Kidney tubule cell (primary cell): ENCODE results near the gene RFLNA.

ENCODE experiments used
- DNase-seq: peaks from one replicate; pipeline ENCODE4 v3.0.0-alpha.2; 2018; ENCODE audit warnings: low spot score

The RFLNA gene, protein sequence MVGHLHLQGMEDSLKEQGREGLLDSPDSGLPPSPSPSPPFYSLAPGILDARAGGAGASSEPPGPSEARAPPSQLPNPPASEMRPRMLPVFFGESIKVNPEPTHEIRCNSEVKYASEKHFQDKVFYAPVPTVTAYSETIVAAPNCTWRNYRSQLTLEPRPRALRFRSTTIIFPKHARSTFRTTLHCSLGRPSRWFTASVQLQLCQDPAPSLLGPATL

DNA sequence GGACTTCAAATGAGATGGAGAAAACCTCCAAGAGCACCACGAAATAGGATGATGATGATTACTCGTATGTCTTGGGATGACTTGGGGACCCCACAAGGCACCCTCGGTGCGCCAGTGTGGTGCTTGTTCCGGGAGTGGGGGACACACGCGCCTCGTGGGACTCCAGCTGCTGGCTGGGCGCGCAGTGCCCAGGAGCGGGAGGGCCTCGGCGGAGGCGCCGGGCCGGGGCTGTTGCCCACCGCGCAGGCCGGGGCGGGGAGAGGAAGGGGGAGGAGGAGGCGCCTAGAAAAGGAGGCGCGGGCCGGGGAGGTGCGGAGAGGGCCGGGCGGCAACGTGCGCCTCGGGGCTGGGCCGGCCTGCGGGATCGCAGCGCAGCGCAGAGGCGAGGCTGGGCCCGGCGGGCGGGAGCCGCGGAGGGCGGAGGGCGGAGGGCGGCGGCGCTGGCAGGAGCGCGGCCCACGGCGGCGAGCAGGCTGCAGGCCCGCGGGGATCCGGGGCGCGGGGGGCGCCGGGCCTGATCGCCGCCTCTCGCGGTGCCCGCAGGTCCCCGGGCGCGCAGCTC, at the start of gene RFLNA:
Gene RFLNA (plus strand): TSS at position 314 of the 562 bp plus-strand sequence. CDS start 337 bp downstream, outside the sequence.
- DNase-seq, result no peak

DNA sequence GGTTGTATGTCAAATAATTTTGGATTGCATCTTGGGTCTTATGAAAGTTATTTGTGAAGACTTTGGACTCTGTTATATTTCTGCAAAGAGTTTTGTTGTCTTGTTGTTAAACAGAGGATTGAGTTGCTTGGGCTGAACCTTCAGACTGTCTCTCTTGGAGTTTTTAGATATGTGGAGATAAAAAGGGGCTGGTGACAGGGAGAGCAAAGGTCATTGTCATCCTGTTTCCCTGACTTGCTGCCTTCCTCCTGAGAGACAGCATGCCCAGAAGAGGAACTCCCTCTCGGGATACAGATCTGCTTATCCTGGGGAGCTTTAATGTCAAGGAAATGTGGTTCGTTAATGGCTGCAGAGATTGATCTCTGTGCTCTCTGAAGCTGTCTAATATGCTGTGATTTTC, 47.6 kb upstream of the RFLNA start:
- DNase-seq, result no peak

DNA sequence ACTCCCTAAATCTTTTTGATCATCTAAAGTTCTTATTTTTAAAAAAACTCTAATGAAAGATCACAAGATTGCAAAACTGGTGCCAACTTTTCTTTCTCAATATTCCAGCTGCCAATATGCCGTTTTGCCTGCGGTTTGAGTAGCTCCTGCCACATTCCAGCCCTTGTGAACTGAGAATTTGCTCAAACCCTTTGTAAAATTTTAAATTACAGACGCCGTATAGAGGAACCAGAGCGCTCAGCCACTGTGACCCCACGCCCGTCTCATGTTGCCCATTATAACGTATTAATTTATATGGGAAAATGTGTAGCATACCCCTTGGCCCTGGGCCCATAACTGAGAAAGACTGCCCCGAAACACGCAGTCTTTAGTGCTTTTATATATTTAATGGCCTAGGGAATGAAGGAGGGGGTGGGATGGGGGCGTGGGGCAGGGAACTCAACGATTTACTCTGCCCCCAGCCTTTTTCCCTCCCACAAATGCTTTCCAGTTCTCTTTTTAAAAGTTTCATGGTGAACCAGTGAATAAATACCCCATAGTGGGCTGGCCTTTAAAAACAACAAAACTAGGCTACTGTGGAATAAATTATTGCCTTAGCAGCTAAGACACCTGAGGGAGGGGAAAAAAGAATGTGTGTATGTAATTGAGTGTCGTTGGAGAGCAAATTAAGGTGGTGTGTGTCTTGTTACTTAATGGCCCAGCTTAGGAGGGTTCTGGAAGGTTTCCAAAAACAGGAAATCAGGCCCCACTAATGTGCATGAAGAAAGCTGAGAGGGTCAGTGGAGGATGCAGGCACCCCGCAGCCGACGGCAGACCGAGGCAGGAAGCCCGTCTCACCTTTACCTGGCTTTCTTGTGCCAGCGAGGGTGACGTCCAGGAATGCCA, 45.7 kb upstream of the RFLNA start:
- DNase-seq, result no peak

DNA sequence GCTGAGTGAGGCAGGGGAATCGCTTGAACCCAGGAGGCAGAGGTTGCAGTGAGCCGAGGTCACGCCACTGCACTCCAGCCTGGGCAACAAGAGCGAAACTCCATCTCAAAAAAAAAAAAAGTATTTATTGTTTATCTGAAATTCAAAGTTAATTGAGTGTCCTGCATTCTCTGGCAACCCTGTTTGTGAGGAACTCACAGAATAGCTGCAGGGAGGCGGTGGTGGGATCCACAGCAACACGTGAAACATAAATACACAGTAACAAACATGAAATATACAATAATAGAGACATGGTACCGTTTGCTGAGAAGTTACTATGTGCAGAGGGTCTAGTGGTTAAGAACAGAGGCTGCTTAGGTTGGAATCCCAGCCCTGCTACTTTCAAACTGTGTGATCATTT, 43.7 kb upstream of the RFLNA start:
- no peak for DNase-seq

DNA sequence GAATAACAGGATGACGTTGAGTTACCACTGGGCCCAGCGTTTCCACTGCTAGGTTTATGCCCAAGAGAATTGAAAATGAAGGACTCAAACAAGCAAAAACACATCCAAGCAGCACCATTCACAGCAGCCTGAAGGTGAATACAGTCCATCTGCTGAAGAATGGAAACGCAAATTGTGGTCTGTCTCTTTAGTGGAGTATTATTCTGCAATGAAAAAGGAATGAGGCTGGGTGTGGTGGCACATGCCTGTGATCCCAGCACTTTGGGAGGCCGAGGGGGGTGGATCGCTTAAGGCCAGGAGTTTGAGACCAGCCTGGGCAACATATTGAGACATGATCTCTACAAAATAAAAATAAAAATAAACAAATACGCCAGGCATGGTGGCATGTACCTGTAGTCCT, 41.9 kb upstream of the RFLNA start:
- no peak for DNase-seq

DNA sequence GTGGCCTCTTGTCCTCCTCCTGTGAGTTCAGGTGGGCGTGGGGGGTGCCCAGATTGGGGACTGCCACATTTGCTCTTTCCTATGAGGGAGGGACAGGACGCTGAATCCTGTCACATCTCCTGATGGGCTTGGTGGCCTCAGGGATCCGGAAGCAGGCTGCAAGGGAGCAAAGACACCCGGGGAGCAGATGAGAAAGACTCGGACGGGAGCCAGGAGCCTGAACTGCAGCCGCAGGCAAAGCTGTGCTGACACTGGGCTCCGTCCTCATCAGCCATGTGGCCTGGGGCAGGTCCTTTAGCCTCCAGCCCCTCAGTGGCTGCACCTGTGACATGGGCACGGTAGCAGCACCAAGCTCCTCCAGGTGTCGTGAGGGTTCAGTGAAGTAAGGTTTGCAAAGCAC, 40.8 kb upstream of the RFLNA start:
- no peak for DNase-seq

DNA sequence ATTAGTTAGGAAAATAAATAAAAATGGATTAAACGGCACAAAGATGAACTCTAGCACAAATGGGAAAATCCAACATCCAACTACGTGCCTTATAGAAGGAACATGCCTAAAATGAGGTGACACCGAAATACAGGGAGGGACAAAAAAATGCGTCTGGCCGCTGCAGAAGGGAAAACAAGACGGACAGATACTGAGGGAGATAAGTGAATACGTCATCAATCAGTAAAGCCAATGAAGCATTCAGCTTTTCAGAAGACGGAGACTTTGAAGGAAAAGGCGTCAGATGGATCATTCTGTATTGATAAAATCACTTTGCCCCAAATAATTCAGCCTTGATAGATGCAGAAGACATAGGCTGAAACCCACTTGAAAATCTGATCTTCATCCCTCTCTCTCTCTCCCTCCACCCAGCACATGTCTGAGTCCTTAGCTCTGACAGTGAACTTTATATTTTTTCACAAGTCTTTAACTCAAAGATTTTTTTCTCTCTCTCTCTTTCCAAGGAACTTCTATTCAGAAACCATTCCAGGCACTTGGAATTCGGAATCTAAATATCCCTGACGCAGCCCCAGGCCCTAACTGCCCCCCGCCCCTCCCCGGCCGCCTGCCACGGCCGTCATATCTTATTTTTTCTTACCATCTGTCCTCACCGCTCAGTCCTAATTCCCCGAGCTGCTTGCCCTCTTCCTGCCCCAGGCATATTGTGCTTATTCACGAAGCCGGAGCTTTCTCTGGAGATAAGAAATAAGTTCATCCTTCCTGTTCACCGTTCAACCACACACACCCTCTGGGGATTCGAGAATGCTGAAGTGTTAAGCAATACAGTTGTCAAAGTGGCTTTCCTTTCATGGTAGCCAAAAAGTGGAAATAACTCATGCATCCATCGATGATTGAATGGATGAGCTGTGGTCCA, 35.5 kb upstream of the RFLNA start:
- no peak for DNase-seq

DNA sequence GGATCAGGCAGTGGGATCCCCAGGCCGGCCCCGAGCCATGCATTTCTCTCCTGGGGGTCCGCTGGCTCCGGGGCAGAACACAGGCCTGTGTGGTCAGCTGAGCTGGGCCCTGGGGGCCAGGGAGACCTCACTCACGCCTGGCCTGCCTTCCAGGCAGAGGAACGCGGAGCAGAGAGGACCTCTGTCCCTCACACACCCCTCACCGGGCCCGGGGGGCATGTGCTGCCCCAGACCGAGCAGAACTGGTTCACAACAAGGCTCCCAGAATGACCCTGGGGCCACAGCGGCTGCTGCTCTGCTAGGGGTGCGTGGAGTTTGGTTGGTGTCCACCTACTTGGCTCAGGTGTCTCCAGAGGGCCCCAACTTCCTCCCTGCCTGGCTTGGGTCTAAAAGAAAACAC, 33.0 kb upstream of the RFLNA start:
- DNase-seq, result no peak

DNA sequence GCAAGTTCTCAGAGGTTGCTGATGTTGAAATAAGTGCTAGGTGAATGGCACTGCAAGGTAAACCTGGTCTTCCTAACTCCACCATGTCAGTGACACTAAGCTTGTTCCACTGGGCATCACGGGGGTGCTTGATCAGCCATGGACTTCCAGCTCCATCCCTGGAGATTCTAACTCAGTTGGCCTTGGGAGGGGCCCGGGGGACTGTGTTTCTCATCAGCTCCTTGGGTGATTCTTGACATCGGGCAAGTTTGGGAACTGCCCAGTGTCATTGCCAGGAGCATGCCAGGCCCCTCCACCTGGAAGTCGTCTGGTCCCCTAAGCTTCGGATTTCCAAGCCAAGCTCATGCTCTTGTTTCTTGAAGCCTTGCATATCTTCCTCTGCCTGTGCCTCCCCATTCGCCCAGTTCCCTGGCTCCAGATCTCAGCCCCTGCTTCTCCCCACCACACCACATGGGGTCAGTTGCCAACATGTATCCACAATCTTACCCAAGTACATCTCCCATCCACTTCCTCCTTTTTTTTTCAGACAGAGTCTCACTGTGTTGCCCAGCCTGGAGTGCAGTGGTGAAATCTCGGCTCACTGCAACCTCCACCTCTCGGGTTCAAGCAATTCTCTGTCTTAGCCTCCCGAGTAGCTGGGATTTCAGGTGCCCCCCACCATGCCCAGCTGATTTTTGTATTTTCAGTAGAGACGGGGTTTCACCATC, 30.7 kb upstream of the RFLNA start:
- no peak for DNase-seq

DNA sequence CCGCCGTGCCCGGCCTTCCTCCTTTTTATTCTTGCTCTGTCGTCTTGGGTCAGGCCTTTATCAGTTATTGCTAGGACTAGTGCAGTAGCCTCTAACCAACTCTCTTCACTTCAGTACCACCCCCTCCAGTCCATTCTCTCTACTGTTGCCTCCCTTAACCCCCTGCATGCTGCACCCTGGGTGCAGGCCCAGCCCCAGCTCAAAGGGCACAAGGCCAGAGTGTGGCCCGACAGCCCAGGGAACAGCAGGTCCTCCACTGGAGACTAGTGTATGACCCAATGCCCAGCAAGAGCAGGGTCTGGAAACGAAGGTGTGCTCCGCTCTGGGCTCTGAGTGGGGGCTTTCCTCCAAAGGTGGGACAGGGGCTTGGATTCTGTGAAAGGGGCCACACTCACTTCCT, 30.0 kb upstream of the RFLNA start:
- DNase-seq, result no peak

DNA sequence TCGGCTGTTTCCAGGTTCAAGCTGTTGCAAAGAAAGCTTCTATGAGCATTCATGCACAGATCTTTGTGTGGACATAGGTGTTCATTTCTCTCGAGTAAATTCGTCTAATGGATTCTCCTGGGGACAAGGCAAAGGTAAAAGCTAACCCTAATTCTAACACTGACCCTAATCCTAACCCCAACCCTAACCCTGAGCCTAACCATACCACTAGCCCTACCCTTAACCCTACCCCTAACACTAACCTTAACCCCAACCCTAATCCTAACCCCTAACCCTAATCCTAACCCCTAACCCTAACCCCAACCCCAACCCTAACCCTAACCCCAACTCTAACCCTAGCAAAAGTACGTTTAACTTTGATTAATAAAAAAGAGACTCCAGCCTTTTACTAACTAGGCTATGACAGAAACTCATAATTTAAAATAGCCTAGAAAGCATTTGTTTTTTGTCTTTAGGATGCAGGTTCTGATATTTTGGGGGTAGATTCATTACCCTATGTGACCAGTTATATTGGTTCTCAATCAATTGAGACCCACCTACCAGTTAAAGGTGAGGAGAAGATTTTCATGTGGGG, 27.6 kb upstream of the RFLNA start:
- DNase-seq, result no peak

DNA sequence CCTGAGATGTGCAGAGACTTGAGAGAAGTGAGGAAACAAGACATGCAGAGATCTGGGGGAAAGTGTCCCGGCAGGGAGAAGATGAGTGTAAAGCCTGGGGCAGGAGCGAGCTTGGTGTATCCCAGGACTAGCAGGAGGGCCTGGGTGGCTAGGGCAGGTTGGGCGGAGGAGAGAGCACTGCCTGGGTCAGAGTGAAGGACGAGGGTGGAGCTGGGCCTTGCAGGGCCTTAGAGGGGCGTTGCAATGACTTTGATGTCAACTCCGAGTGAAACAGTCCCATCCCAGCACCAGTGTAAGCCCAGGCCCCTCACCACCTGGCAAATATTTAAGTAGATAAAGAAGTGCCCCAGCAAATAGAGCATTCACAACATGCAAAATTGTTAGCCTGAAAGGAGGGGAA, 24.2 kb upstream of the RFLNA start:
- DNase-seq, result no peak

DNA sequence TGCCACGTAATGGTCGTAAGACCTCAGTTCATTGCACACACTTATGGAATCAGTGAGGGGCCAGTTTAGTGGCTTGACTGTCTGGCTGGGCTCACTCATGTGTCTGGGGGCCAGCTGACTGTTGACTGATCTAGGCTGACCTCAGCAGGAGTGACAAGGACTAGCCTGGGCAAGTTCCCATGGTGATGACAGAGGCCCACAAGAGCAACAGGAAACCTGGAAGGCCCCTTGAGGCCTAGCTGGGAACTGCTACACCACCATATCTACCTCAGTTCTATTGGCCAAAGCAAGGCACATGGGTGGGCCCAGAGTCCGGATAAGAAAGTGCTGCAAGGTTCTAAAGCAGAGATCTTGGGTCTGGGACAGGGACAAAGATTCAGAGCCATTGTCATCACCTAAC, 21.3 kb upstream of the RFLNA start:
- DNase-seq, result peak; percentile 91

DNA sequence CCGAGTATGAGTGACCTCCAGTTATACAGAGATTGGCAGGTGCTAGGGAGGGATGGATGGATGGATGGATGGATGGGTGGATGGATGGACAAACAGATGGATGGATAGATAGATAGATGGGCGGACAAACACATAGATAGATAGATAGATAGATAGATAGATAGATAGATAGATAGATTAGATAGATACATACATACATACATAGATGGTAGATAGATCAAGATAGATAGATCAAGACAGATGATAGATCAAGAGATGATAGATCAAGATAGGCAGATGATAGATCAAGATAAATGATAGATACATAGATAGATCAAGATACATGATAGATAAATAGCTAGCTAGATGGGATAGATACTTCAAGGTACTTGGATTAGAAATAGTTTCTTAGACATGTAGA, 18.6 kb upstream of the RFLNA start:
- DNase-seq, result no peak

DNA sequence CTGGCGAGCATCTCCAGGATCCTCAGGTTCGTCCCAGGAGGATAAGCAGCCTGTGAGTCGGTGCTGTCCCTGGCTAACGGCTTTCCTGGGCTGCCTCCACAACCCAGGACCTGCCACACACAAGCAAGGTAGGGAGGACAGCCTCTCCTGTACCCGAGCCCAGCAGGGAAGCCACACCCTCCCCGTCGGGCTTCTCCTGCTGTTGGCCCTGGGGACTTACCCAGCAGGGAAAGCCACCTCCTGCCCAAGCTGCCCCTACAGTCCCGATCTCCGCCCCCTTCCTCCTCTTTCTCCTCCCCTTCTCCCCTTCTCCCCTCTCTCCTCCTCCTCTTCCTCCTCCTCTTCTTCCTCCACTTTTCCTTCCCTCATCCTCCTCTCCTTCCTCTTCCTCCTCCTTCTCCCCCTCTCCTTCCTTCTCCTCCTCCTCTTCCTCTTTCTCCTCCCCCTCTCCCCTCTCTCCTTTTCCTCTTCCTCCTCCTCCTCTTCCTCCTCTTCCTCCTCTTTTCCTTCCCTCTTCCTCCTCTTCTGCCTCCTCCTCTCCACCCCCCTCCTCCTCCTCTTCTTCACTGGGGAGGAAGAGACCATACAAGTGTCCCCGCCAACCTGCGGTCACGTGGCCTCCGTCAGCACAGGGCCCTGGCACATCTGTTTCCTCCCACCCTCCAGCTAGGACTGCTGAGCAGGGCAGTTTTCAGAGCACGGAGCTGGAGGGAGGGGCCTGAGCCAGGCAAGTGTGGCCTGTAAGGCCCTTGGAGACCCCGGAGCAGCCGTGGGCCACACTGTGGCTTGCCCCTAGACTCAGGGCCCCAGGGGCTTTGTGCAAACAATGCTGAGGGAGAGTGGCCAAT, 17.3 kb upstream of the RFLNA start:
- no peak for DNase-seq

DNA sequence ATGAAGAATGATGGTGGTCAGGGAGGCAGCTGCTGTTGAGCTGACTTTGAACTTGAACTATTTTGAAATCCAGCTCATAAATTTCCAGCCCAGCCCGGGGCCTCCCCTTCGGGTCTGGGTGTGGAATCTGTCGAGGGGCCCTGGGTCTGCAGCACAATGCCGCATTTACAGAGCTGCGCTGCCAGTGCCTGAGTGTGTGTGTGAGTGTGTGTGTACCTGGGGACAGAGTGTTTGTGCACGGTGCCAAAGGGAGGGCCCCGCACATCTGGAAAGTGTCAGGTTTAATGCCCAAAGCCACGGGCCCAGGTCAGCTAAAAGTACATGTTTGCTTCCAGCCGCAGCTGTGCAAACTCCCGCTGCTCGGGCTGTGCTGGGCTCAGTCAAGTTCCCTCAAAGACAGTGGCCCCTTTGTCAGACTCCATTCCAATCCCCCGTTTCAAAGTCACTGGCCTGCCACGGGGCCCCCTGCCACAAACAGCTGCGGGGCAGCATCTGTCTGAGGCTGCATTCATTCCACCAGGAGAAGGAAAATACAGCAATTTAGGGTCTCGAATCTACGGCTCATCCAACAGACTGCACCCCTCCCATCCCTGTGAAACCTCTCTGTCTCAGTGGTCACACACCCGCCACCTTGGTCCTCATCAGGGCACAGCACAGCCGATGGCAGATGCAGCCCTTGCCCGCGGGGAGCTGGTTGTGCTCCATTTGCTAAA, 16.3 kb upstream of the RFLNA start:
- DNase-seq, result no peak

DNA sequence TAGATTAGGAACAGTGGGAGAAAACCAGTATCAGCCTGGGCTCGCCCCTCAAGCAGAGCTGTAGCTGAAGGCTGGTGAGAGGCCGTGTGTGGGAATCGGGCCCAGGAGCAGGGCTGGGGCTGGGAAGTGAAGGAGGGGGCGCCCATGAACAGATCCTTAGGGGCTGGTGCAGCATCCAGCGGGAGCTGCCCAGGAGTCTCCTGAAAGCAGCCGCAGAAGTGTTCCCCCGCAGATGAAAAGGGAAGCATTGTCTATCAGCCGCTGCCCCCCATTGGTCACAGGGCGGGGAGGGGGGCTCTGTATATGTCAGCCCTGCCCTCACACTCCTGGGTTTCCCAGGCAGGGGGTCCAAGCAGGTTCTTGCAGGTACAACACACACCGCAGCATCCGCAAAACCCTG, 15.6 kb upstream of the RFLNA start:
- DNase-seq, result no peak

DNA sequence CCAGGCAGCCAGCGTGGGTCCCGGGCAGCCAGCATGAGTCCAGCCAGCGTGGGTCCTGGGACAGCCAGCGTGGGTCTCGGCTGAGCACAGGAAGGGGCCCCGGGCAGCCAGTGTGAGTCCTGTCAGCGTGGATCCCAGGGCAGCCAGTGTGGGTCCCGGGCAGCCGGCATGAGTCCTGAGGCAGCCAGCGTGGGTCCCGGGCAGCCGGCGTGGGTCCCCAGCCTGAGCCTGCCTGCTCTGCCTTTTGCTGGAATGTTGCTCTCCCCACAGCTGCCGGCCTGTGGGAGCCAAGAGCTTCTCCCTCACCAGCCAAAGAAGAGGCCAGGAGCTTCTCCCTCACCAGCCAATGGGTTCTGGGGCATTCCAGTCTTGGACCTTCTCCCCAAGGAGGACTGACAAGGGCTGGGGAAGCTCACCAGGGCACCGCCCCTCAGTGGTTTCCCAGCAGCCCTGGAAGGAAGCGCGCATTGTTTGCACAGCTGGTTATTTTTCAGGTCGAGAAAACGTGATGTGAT, 15.0 kb upstream of the RFLNA start:
- no peak for DNase-seq

DNA sequence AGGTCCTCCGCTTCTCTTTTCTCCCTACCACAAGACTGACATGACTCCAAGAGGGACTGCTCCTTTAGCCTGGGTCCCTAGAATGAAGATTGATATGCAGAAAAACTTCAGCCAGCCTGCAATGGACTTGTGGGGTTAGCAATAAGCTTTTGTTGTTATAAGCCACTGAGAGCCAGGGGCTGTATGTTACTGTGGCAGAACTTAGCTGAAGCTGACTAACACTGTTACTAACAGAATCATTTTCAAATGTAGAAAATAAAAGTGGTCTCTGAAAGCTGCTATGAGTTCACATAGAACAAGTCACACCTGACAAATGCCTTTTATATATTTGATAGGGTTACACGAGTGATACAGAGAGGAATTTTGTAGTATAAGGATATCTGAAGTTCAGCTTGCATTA, 13.6 kb upstream of the RFLNA start:
- no peak for DNase-seq
